ENCODE measurements around the gene HLCS. TPM values are rescaled to one million over a fixed set of nuclear protein-coding genes. Genes with fewer than 3 reads are reported as not detected.

HLCS gene
- total and polyA plus RNA-seq, 2 of the 8 experiments (the other 6 are each of a cell fraction or from before 2014, with no cell fraction given), result 4.7 to 12.2 TPM

DNA sequence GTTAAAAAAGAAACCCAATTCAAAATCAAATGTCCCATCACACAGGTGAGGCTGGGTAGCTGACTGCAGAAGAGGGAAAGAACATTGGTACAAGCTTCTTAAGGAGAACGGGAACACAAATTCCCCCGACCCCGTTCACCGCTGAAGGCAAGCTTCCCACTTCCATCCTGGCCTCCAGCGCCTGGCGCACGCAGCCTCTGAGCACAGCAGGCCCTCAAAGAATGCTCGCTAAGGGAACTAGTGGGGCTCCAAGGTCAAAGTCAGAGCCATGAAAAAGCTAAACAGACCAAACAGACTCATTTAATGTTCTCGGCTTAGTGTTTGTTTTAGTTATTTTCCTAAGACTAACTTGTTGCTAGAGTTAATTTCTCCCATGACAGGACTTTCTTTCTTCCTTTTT, 203.8 kb downstream of the HLCS start (continued):
- TF ChIP-seq BRCA1 (IDR thresholded peaks at IDR 0.05; ENCODE audit: low read depth, low read length) (no peak), GABPA (IDR thresholded peaks at IDR 0.05; ENCODE audit: borderline replicate concordance, insufficient read depth, low read length) (no peak), SAP30 (IDR thresholded peaks at IDR 0.05; ENCODE audit: insufficient read depth, insufficient replicate concordance, low read length) (no peak), SIX5 (IDR thresholded peaks at IDR 0.05; ENCODE audit: low read depth, low read length) (no peak), TEAD4 (IDR thresholded peaks at IDR 0.05; ENCODE audit: low read depth, low read length) (no peak), RNF2 (IDR thresholded peaks at IDR 0.05; ENCODE audit: borderline replicate concordance, low read depth, low read length, missing control alignments, poor library complexity, severe bottlenecking) (no peak), CEBPB (IDR thresholded peaks at IDR 0.05; ENCODE audit: low read depth, low read length) (no peak), CREB1 (IDR thresholded peaks at IDR 0.05) (no peak)
- TF ChIP-seq, protein P1, sequence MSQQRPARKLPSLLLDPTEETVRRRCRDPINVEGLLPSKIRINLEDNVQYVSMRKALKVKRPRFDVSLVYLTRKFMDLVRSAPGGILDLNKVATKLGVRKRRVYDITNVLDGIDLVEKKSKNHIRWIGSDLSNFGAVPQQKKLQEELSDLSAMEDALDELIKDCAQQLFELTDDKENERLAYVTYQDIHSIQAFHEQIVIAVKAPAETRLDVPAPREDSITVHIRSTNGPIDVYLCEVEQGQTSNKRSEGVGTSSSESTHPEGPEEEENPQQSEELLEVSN (IDR thresholded peaks at IDR 0.05), result no peak

Measured in H1 (cell line).